HG03135 (cell line): Measurements from ENCODE around the gene C8A.

Experiments
- ATAC-seq: cut with Tn5 transposase; IDR thresholded peaks from one replicate; pipeline ENCODE4 v1.9.1; 2021; ENCODE audit warnings: mild to moderate bottlenecking, moderate library complexity; ENCODE audit not compliant: unreplicated experiment

Gene C8A

DNA sequence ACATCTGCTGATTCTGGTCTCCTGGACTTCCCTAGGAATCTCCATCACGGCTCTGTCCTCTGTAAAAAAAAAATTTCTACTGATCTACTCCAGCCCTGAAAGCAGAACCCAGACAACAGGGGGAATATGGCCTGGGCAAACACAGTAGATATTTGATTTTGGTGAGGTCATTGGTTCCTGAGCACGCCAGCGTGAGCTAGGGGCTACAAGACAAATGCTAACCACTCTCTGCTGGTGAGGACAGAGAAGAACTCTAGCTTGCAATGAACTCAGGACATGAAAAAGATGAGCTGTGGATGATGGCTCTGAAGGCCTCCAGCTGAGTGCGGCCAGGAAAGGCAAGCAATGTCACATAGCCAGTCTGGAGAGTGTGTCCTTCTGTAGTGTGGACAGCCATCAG is 18.2 kb upstream of the C8A start:
- no peak for ATAC-seq

DNA sequence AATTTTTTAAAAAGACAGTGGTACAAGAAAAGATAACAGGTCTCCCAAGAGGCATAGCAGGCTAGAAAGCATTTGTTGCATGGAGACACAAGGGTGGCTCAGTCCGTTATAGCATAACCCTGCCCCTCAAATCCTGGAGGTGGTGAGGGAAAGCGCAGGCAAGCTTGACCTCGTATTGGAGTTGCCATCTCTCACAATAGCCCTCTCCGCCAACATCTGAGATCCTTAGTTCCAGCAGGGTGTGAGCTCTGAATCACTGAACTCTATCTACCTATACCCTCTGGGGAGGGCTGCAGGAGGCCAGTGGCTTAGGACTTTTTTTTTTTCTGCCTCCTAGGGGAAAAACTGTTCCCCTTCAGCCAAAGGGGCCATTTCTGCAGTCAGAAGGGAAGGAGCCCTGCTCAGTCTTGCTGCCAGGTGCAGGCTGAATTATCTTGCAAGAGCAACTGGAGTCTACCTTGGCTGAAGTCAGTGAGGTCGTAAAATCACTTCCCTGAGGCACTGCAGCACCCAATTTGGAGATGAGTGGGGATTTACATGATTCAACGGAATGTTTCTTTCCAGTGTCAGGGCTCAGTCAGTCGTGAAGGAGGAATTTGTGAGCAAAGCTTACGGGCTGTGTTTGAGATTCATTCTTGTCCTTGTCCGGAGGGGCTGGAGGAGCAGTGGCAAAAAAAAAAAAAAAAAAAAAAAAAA is 17.2 kb upstream of the C8A start:
- no peak for ATAC-seq

DNA sequence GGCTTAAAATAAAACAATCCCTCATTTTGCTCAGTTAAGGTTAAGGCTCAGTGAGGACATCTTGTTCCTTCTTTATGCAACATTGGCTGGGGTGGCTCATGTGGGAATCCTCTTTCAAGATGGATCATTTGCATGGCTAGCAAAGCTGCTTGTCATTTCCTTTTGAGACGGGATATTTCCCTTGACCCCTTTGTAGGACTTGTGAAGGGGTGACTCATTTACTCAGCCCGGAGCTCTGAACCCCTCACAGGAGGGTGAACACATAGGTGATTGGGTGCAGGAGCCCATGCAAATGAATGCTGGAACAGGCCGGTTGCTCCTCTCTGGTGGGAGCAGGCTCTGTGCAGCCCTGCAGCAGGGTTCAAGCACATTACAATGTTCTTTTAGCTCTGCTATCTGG is 15.8 kb upstream of the C8A start:
- ATAC-seq, result no peak

DNA sequence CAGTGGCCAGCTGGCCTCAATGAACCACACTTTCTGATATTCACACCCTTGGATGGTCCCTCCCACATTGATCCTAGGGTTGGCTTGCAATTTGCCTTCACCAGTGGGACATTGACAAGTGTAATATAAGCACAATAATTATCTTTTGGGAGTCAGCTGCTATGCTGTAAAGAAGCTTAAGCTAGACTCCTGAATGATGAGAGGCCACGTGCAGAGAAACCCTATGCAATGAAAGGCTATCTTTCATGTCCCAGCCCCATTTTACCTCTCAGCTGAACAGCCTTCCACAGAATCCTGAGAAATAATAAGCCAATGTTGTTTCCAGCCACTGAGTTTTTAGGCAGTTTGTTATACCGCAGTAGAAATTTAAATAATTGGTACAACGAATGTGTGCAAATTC is 11.1 kb upstream of the C8A start:
- ATAC-seq, result no peak

DNA sequence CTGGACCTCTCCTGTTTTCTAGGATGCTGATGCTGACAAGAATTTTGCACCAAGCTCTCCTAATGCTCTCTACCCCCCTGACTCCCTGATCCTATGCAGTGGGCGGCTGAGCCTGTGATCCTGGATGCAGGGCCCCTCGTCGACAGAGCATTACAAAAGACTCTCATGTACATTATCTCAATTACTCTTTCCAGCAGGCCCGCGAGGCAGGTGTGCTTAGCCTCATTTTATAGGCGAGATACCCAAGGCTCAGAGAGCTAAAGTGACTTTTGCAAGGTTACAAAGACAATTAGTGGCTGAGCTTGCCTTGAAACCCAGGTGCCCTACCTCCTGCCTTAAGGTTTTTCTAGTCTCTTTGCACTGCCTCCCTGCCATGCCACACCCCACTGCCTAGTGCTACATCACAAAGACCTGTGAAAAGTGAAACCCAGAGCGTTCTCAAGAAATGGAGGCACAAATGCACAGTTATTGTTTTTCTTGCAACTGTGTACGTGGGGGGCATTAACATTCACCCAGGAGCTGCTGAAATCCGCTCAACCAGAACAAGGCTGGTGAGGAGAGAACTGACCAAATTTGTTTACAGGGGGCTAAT is 10.0 kb upstream of the C8A start:
- no peak for ATAC-seq

DNA sequence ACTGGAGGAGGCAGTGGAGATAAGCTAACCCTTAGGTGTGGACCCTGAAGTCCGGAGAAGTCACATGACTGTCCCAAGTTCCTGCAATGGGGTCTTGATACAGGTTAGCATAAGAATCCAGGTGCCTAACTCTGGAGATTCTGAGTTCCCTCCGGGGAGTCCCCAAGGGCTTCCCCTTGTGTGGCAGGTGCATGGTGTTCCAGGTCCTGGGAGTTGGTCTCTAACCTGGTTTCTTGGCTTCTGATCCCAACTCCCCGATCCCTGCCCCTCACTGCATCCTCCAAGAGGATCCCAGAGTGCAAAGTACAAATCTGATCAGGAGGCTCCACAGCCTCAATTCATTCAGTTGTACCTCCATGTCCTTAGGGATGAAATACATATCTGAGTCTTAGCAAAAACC is 9.3 kb upstream of the C8A start:
- ATAC-seq, result no peak

DNA sequence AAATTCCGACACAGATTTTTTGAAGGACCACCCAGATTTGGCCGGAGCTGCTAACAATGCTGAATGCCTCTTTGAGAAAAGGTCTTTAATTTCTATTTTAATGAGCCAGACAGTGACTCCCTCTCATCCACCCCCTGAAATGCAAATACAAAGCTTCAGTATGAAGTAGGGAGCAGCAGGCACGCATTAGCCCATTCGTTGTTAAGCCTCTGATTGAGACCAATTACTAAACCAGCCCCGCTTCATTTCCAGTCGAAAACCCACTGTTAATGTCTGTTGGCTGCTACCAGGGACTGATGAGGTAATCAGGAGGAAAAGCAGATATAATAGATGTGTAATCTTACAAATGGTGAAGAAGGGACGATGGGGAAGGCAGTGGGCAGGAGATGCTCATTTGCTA is 4.8 kb upstream of the C8A start:
- ATAC-seq, result no peak

DNA sequence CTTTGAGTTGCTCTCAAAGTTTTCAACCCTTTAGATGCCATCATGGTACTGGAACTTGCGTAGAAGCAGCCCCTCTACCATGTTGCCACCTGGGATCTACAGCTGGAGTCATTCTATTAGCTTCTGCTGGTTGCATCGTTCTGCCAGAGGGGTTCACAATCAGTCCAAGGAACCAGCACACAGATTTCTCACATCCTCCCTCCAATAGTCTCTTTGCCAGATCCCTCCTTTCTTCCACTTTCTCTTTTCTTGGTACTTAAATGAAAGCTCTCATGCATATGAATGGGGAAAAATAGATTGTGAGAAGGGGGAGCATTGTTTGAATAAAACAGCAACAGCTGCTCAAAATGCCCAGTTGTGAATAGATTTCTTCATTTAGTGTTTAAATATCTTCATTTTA is 4.2 kb upstream of the C8A start:
- no peak for ATAC-seq

DNA sequence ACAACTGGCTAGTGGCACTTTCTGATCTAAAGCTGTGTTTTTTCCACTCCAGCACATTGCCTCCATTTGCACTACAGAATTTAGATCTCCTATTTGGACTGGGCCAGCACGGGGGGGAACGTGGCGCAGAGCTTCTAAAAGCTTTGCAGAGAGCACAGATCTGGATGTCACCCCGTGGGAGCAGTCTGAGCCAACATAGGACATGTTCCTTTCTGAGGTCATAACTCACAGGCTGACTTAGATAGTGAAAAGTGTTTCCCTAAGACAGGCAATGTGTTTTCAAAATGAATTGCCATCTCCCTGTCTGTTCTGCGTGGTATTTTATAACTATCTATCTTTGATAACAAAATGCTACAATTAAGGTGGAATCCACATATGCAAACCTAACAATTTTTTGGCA is 3.7 kb upstream of the C8A start:
- no peak for ATAC-seq

DNA sequence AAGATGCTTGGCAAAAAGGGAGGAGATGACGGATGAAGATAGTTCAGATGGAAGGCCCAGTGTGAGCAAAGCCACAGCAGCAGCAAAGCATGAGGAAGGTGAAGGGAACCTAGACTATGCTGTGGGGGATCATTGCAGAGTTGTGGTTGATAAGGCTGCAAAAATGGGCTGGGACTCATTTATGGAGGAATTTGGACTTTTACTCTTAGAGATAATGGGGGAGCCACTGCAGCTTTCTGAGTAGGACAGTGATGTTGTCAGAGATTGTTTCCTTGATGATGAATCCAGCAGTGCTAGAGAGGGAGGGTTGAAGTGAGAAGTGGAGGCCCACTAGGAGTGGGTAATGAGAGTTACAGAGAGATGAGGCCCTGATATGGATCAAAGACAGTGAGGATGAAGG is 2.1 kb upstream of the C8A start:
- no peak for ATAC-seq

DNA sequence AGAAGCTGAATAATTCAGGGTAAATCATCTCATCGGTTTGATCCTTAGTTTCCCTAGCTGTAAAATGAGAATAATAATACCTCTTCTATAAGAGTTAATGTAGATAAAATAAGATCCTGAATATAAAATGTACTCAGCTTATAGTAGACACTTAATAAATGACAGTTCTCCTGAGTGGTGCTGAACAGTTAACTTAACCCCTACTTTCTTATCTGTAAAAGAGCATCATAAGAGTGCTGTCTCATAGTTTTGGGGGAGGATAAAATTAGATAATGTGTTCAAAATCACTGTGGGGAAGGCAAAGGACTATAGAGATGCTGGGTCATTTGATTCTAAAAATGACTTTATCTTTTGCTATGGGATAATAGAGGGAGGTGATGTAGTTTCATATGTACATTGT is 593 bp downstream of the C8A start:
- no peak for ATAC-seq

DNA sequence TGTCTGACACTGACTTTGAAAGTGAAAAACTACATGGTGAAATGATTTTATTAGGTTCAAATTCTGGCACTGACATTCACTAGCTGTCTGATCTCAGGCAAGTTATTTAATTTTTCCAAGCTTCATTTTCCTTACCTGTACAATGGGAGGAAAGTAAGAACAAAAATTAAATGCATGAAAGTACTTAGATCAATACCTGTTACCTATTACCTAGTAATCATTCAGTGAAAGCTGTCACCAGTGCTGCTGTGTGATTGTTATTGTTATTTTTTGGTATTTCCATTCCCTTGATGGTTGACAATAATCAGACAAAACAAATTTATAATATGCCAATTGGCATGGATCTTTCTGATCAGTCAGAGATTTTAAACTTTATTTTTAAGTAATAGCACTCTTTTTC is 1.6 kb downstream of the C8A start:
- ATAC-seq, result no peak

DNA sequence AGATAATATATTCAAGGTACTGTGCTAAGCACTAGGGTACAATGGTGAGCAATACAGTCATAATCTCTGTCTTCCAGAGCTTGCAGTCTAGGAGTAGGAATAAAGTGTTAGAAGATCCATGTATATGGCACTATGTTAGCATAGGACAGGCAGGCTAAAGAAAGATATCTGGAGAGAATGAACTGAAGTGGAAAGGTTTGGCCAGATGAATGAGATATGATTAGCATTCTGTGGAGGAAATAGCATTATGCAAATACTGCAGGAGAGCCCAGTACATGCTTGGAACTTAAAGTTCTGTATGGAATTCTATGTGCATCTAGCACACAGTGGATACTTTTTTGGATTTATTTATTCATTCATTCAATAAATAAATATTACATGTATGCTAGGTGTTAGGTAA is 4.7 kb downstream of the C8A start:
- ATAC-seq, result no peak

DNA sequence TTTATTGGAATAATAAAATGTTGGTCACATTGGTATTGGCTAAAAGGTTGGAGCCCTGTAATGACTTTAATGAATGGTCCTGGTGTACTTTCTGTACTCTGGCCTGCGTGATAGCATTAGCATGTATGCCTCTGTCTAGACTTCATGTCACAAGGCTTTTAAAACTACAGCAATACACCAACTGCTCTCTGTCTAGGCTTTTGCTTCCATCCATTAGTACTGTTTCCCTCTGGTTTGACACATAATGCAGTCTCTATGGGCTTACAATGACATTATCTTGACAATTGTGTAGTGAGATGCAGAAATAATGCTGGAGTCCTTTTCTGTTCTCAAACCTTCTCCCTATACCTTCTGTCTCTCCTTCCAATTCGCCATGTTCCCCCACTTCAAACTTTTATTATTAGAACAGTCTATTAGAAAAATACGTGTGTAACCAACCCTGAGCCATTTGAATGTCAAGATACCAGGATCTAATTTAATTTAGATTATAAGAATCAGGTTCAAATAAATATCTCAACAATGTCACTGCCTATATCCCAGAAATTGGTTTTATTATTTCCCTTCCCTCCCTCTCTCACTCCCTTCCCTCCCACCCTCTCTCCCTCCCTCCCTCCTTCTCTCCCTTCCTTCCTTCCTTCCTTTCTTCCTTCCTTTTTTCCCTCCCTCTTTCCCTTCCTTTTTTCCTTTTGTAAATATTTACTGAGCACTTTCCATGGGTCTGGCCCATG is 8.8 kb downstream of the C8A start:
- ATAC-seq, result no peak

DNA sequence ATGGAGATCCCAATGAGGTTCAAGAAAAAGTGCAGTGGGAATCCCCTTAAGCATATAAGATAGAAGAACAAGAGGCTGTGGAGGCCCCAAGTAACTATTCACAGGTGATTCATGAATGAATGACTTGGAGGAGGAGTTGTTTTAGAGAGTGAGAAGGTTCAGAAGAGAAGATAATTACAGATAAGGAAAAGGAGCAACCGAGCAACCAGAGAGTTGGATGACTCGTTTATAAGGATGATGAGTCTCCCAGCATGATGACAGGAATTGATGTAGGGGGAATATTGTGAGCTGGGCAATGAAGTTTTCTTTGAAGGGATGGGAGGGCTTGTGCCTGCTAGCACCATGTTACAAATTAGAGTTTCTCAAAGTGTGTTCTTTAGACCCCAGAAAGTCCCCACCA is 9.8 kb downstream of the C8A start:
- no peak for ATAC-seq

DNA sequence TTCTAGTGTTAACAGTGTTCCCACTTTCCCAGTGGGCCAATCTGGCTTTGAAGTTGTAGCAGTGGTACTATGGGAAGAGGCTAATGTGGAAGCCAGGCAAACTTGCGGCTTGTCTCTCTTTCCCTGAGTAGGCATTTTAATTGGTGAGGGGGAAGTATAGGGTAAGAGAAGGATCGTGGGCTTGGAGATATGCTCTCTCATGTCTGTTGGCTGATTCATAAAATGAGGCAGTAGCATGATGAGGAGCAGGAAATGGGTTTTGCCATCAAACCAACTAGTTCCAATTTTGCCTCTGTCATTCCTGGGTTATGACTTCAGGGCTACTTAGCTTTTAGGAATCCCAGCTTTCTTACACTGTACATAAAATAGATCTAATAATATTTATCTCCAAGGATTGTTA is 12.1 kb downstream of the C8A start:
- no peak for ATAC-seq

DNA sequence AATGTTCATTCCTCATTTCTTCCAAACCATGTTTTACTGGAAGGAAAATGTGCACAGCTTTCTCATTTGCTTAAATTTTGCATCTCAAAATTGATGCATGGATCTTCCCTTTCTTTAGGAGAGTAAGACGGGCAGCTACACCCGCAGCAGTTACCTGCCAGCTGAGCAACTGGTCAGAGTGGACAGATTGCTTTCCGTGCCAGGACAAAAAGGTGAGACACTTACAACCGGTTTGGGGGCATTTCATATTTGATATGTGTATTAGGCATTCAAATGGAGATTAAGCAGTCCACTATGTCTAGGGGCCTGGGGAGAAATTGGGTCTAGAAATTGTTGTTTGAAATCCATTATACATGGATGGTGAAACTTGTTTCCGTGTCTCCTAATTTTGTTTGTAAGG is 12.9 kb downstream of the C8A start:
- ATAC-seq, result no peak

DNA sequence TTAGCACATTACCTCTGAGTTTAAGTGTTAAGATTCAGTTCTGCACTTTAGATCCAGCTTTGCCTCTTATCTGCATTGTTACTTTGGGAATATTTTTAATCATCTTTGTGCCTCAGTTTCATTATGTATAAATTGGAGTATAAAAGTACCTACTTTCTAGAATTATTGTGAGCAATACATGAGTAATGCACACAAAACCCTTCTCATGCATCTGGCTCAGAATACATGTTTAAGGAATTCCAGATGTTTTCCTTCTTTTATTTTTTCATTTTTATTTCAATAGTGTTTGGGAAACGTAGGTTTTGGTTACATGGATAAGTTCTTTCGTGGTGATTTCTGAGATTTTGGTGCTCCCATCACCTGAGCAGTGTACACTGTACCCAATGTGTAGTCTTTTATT is 14.2 kb downstream of the C8A start:
- ATAC-seq, result no peak

DNA sequence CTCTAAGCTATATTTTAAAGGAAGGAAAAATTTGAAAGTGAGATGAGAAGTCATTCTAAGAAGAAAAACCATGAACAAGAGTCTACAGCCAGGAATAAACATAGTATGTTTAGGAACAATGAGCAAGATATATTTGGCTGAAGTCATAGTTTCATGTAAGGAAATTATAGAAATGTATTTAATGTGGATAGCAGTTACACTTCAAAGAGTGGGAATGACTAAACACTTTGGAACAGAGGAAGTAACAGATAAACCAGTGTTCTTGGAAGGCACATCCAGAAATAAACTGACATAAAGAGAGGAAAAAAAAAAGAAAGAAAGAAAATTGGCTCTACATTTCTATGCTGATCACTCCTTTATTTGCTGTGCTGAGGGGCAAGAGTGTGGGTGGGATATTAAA is 18.0 kb downstream of the C8A start:
- no peak for ATAC-seq

DNA sequence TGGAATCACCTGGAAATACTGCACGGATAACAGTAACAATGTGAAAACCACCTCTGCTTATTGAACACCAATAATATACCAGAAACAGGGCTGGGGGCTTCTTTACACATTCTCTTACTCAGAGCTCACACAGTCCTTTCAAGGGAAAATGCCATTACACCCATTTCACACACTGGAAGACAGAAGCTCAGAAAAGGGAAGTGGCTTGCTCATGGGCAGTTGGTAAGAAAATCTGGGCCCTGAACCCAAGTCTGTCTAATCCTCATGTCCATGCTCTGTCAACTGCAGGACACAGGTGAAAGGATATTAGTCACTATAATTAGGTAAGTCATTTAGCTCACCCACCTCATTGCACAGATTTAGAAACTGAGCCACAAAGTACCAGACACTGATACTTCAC is 18.6 kb downstream of the C8A start:
- ATAC-seq, result no peak

DNA sequence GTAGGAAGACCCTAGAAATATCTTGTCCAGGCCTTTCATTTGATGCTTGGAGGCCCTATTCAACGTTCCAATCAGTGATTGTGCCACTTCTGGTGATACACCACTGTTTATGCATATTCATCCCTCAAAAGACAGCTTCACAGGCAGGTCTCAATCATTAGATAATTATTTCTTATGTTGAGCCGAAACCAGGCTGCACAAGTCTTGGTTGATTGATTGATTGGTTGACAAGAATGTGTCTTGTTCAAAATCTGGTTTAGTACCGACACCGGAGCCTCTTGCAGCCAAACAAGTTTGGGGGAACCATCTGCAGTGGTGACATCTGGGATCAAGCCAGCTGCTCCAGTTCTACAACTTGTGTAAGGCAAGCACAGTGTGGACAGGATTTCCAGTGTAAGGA is 20.1 kb downstream of the C8A start:
- no peak for ATAC-seq

DNA sequence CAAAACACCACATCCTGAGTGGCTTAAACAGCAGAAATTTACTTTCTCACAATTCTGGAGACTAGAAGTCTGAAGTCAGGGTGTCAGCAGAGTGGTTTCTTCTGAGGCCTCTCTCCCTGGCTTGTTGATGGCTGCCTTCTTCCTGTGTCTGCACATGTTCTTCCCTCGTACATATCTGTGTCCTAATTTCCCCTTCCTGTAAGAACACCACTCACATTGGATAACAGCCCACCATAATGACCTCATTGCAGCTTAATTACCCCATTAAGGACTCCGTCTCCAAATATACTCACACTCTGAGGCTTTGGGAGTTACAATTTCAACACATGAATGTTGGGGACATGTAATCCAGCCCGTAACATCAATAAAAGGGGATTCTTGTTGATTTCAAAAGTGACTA is 23.4 kb downstream of the C8A start:
- no peak for ATAC-seq

DNA sequence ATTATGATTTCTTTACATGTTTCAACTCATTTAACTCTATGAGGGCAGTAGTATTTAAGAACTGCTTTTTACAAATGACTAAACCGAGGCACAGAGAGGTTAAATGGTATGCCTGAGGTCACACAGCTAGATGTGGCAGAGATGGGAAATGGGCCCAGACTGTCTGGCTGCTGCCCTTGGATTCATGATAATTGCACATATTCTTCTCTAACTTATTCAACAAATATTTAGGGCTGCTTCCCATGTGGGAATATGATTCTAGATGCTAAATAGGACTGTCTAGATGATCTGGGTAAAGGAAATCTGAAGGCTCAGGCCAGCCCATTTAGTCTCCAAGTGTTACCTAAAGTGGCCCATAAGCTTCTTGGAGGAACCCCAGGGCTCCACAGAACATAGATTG is 26.2 kb downstream of the C8A start:
- ATAC-seq, result no peak
